ENCODE measurements around the gene SGIP1.

Gene SGIP1

GRCh38 chr1:66605419-66605997 lies 71.6 kb downstream of the SGIP1 start:
- TF ChIP-seq CTCF (IDR thresholded peaks at IDR 0.05; ENCODE audit: insufficient read depth, low read depth, low read length, missing control alignments), result no peak
- DNase-seq (ENCODE audit: low read depth), result no peak

GRCh38 chr1:66606362-66607065 lies 72.6 kb downstream of the SGIP1 start:
- no peak overlapping the region for H3K4me3 ChIP-seq (ENCODE audit: low read depth, low read length)
- TF ChIP-seq CTCF (IDR thresholded peaks at IDR 0.05; ENCODE audit: insufficient read depth, low read depth, low read length, missing control alignments), result no peak
- no peak for DNase-seq (ENCODE audit: low read depth)

More at GRCh38 chr1:66605419-66605997, 71.6 kb downstream of the SGIP1 start:
- no peak overlapping the region for H3K4me3 ChIP-seq (ENCODE audit: low read depth, low read length)

GRCh38 chr1:66607458-66607857 lies 73.5 kb downstream of the SGIP1 start:
- DNase-seq (ENCODE audit: low read depth), result peak; percentile 43
- no peak overlapping the region for H3K4me3 ChIP-seq (ENCODE audit: low read depth, low read length)
- peak; percentile 36 for TF ChIP-seq CTCF (IDR thresholded peaks at IDR 0.05; ENCODE audit: insufficient read depth, low read depth, low read length, missing control alignments)

GRCh38 chr1:66613187-66613586 lies 79.2 kb downstream of the SGIP1 start:
- H3K4me3 ChIP-seq (ENCODE audit: low read depth, low read length), result no peak overlapping the region
- TF ChIP-seq CTCF (IDR thresholded peaks at IDR 0.05; ENCODE audit: insufficient read depth, low read depth, low read length, missing control alignments), result no peak
- no peak for DNase-seq (ENCODE audit: low read depth)

GRCh38 chr1:66617362-66618184 lies 83.6 kb downstream of the SGIP1 start:
- no peak for DNase-seq (ENCODE audit: low read depth)
- TF ChIP-seq CTCF (IDR thresholded peaks at IDR 0.05; ENCODE audit: insufficient read depth, low read depth, low read length, missing control alignments), result no peak
- no peak overlapping the region for H3K4me3 ChIP-seq (ENCODE audit: low read depth, low read length)

- DNase-seq (ENCODE audit: low read depth), result peak; percentile 37
- no peak for TF ChIP-seq CTCF (IDR thresholded peaks at IDR 0.05; ENCODE audit: insufficient read depth, low read depth, low read length, missing control alignments)
- H3K4me3 ChIP-seq (ENCODE audit: low read depth, low read length), result no peak overlapping the region
These were observed 84.4 kb downstream of the SGIP1 start for GRCh38 chr1:66618390-66618789.
